Esophagus squamous epithelium (tissue), 5 donors: ENCODE measurements around the gene HSF5. TPM values are rescaled to one million over a fixed set of nuclear protein-coding genes. Genes with fewer than 3 reads are reported as not detected.

Experiments
- DNase-seq: peaks from one replicate; lab custom pipeline; 2025; lab: John Stamatoyannopoulos, UW
- H3K27ac ChIP-seq, 4 donors: fragments of 200-600 bp; sonication (generic); one replicate each; pipeline ENCODE4 v1.5.1; 2016 to 2019; ENCODE audit warnings: mild to moderate bottlenecking in 1 of 4
- H3K27me3 ChIP-seq, 4 donors: fragments of 200-600 bp; sonication (generic); 1 replicate in 3 of 4; 2 replicates in 1 of 4; pipeline versions ENCODE4 v1.5.1 to v1.6.0; 2017 to 2021; ENCODE audit warnings: antibody characterized with exemption in 1 of 4
- H3K36me3 ChIP-seq, 3 donors: fragments of 200-600 bp; sonication (generic); one replicate each; pipeline ENCODE4 v1.5.1; 2016 to 2019
- H3K4me1 ChIP-seq, 3 donors: fragments of 200-600 bp; sonication (generic); one replicate each; pipeline ENCODE4 v1.5.1; 2017 to 2019
- H3K4me3 ChIP-seq, 4 donors: fragments of 200-600 bp; sonication (generic); 1 replicate in 3 of 4; 2 replicates in 1 of 4; pipeline ENCODE4 v1.5.1; 2016 to 2019; ENCODE audit warnings: mild to moderate bottlenecking in 2 of 4, moderate library complexity in 1 of 4
- H3K9me3 ChIP-seq, 3 donors: fragments of 200-600 bp; sonication (generic); one replicate each; pipeline ENCODE4 v1.5.1; 2016 to 2019
- CTCF ChIP-seq, 6 experiments: fragments of 450-650 bp in 4 of 6; fragments of 200-600 bp in 2 of 6; sonication (generic) in 2 of 6; IDR thresholded peaks; one replicate each; pipeline ENCODE4 v1.5.1; 2016 to 2019; ENCODE audit warnings: antibody characterized with exemption in 6 of 6, mild to moderate bottlenecking in 4 of 6, moderate library complexity in 4 of 6
- POLR2A ChIP-seq, 4 donors: fragments of 450-650 bp; IDR thresholded peaks; one replicate each; pipeline ENCODE4 v1.6.1; 2017; ENCODE audit warnings: antibody characterized with exemption in 4 of 4, mild to moderate bottlenecking in 4 of 4, moderate library complexity in 3 of 4
- WGBS, 2 donors: methylation state at CpG; one replicate each; pipeline ENCODE4 v1.1.5; 2018; 5-methylcytosine and 5-hydroxymethylcytosine counted together
- intact Hi-C: fragments of 100-400 bp; cut with DNase I; formaldehyde crosslinking; loops from one replicate; pipeline ENCODE4 v1.15.0; 2022
- total RNA-seq, 4 donors: library from RNA; depleted of rRNA; stranded (reverse); fragments of >200 nt; gene quantifications; one replicate each; pipeline ENCODE4 v1.1.0, GENCODE V29; 2016
- donor health status: DM: yes; HTN: yes; CAD: no.

Gene HSF5
- under 1 TPM in 1 of 4 donors, not detected in 3; under 0.01 TPM for total RNA-seq

- Histone ChIP-seq H3K4me1 (peaks cover 0 to 15% (median 0%) of the 10 kb centered on the region in 3 donors), H3K9me3 (no peaks in the 10 kb centered on the region), H3K4me3 (peak within 1 kb of the TSS in 3 of 4 donors; percentile 1 to 48 (median 29)), H3K27me3 (no peaks in the 10 kb centered on the region), H3K36me3 (peaks cover 9 to 58% (median 23%) of the 10 kb centered on the region in 3 donors), H3K27ac (no peak within 1 kb of the TSS)
- intact Hi-C loops = no loop called here
- TF ChIP-seq POLR2A (IDR thresholded peaks at IDR 0.05) (no peak), CTCF (IDR thresholded peaks at IDR 0.05) (peak in 3 of 6 experiments; percentile 13 to 28 (median 23))
- WGBS, 2 donors = 65 to 89% methylated on average over 16 to 27 of the region's 98 CpGs
- no peak for DNase-seq
Observed at GRCh38 chr17:58487589-58488427, at the start of gene HSF5. Gene HSF5, minus strand, starts transcription at chr17:58488408. Its CDS starts 134 bp downstream, at chr17:58488274.

- no peak for TF ChIP-seq POLR2A (IDR thresholded peaks at IDR 0.05)
- no peak for TF ChIP-seq CTCF (IDR thresholded peaks at IDR 0.05)
- Histone ChIP-seq H3K27me3 (peaks cover 0 to 12% (median 0%) of the 10 kb centered on the region in 4 donors), H3K36me3 (no peaks in the 10 kb centered on the region), H3K9me3 (no peaks in the 10 kb centered on the region), H3K4me1 (peaks cover 1 to 9% (median 4%) of the 10 kb centered on the region in 3 donors), H3K4me3 (no peak overlapping the region), H3K27ac (no peak overlapping the region)
- WGBS, 2 donors = no CpG with 5 or more reads among the region's 4 CpGs
- no peak for DNase-seq
- intact Hi-C loops = no loop called here
Observed at GRCh38 chr17:58537266-58537665, 49.1 kb upstream of the HSF5 start.

GRCh38 chr17:58536542-58536941, 48.3 kb upstream of the HSF5 start:
- Histone ChIP-seq H3K27me3 (peaks cover 0 to 13% (median 0%) of the 10 kb centered on the region in 4 donors), H3K36me3 (no peaks in the 10 kb centered on the region), H3K4me3 (no peak overlapping the region), H3K4me1 (peaks cover 4 to 15% (median 7%) of the 10 kb centered on the region in 3 donors), H3K9me3 (no peaks in the 10 kb centered on the region), H3K27ac (no peak overlapping the region)
- 81 to 87% methylated on average over 3 of the region's 3 CpGs for WGBS, 2 donors
- no peak for DNase-seq
- TF ChIP-seq CTCF (IDR thresholded peaks at IDR 0.05) (no peak), POLR2A (IDR thresholded peaks at IDR 0.05) (no peak)
- intact Hi-C loops = no loop called here

GRCh38 chr17:58535431-58535830, 47.2 kb upstream of the HSF5 start:
- DNase-seq = no peak
- Histone ChIP-seq H3K27ac (no peak overlapping the region), H3K36me3 (no peaks in the 10 kb centered on the region), H3K4me3 (no peak overlapping the region), H3K4me1 (peaks cover 7 to 24% (median 11%) of the 10 kb centered on the region in 3 donors), H3K9me3 (no peaks in the 10 kb centered on the region), H3K27me3 (peaks cover 0 to 20% (median 0%) of the 10 kb centered on the region in 4 donors)
- 69 to 81% methylated on average over 2 of the region's 2 CpGs for WGBS, 2 donors
- intact Hi-C loops = no loop called here
- TF ChIP-seq POLR2A (IDR thresholded peaks at IDR 0.05) (no peak), CTCF (IDR thresholded peaks at IDR 0.05) (no peak)

- Histone ChIP-seq H3K27ac (no peak overlapping the region), H3K9me3 (no peaks in the 10 kb centered on the region), H3K4me1 (peaks cover 7 to 24% (median 11%) of the 10 kb centered on the region in 3 donors), H3K27me3 (peaks cover 0 to 20% (median 0%) of the 10 kb centered on the region in 4 donors), H3K36me3 (no peaks in the 10 kb centered on the region), H3K4me3 (no peak overlapping the region)
- TF ChIP-seq POLR2A (IDR thresholded peaks at IDR 0.05) (no peak), CTCF (IDR thresholded peaks at IDR 0.05) (no peak)
- DNase-seq = no peak
- 83 to 86% methylated on average over 1 to 4 of the region's 4 CpGs for WGBS, 2 donors
- intact Hi-C loops = no loop called here
Observed at GRCh38 chr17:58534901-58535421, 46.8 kb upstream of the HSF5 start.
